ENCODE results near the gene SPTBN1.

Gene SPTBN1

DNA sequence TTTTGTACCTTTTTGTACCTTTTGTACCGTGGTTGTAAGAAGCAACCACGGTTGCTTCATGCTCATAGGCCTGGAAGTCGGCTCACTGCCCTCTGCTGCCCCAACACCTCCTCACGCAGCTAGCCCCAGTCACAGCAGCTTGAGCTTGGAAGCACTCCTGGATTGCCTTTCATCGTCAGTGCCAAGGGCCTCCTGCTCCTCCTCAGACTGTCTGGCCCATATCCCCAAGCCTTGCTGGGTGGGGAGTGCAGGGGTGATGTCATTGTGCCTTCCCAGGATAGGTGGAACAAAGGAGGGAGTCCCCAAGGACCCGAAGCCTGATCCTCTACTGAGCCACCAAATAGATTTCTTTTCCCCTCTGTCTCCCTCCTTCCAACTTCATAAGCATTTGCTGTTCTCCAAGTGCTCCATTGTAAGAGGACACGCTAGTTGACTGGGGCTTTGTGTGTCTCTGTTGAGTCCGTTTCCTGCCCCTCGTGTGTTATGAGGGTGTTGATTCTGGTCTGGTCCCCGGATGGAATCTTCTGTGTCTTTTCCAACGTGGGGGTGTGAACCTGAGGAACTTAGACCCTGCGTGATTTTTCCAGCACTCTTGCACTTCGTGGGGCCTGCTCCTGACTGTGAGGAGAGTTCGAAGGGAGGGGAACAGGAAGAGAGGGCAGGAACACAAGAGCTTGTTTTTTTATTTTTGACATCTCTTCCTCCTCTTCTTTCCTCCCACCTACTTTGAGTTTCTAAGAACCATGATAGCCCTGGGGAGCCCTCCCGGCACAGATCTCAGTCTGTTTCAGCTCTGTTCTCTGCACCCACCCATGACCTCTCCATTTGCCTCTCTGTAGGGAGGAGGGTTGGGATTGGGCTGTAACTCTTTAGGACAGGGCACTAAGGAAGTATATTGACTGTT is 140.1 kb downstream of the SPTBN1 start:
- Histone ChIP-seq H3K4me2 (ENCODE audit: low read length) (no peak overlapping the region), H4K91ac (ENCODE audit: low read depth, low read length) (no peak overlapping the region), H2AK5ac (ENCODE audit: low read length) (no peak overlapping the region), H2BK120ac (ENCODE audit: insufficient read depth, low read length, poor library complexity) (no peak overlapping the region), H2BK5ac (ENCODE audit: low read depth, low read length, poor library complexity) (no peak overlapping the region), H2BK12ac (ENCODE audit: low read length) (no peak overlapping the region), H3K27ac (ENCODE audit: low read depth, low read length) (no peak overlapping the region), H3K4me1 (ENCODE audit: control insufficient read depth in 1 of 2, insufficient read depth in 2 of 2, low read length in 2 of 2) (peaks cover 2% of the 10 kb centered on the region in 2 experiments), H3K79me2 (ENCODE audit: control insufficient read depth, insufficient read depth, low read length, poor library complexity) (peaks cover 4% of the 10 kb centered on the region), H3K14ac (ENCODE audit: low read length) (no peak overlapping the region), H3K27me3 (ENCODE audit: insufficient read depth, low read length) (no peaks in the 10 kb centered on the region), H3K36me3 (ENCODE audit: control insufficient read depth in 1 of 2, insufficient read depth in 2 of 2, low read length in 2 of 2) (peaks cover 6 to 20% of the 10 kb centered on the region in 2 experiments), H3K4ac (ENCODE audit: low read depth, low read length) (peak overlapping the region; percentile 22), H3K23ac (ENCODE audit: low read length) (no peak overlapping the region), H3K18ac (ENCODE audit: low read length) (peak overlapping the region; percentile 21), H3K79me1 (ENCODE audit: low read length) (no peaks in the 10 kb centered on the region), H2AFZ (ENCODE audit: insufficient read depth, low read length, poor library complexity) (no peak overlapping the region), H3K9ac (ENCODE audit: low read length) (no peak overlapping the region), H4K12ac (ENCODE audit: low read depth, low read length) (no peak overlapping the region), H4K8ac (ENCODE audit: low read depth, low read length) (no peak overlapping the region), H3K4me3 (ENCODE audit: low read depth, low read length) (no peak overlapping the region), H3K9me3 (ENCODE audit: insufficient read depth, low read depth, low read length) (peaks cover 2% of the 10 kb centered on the region)
- WGBS (ENCODE audit: extremely low coverage, insufficient coverage, insufficient read length), result no CpG with 5 or more reads among the region's 15 CpGs
- no peak for DNase-seq

DNA sequence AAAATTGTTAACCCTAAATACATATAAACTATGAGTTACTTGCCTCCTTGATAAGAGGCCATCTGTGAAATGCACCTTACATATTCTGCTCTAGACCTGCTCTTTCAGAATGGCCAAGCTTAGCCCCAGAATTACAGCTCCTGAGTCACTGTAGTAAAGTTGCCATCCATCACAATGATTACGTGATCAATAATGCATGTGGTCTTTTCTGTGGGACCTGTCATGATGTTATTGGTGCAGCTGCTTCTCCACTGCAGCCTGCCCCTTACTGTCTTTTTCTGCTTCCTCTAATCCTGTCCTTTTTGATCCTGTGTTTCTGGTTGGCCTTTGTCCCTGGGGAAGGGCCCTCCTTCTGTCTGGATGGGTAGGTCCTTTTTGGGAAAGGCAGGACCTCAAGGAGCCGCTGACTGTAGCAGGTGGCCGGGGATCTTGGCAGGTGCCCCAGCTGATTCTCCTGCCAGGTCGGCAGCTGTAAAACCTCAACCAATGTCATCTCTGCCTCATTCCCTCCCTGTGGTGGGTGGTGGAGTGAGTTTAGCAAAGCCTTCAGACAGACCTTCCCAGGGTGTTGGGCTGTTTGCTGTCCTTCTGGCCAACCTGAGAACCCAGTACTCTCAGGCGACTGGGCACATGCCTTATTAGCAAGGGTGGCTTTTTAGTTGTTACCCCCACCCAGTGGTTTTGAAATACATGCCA is 141.2 kb downstream of the SPTBN1 start:
- Histone ChIP-seq H3K36me3 (ENCODE audit: control insufficient read depth in 1 of 2, insufficient read depth in 2 of 2, low read length in 2 of 2) (peaks cover 6 to 21% of the 10 kb centered on the region in 2 experiments), H4K91ac (ENCODE audit: low read depth, low read length) (no peak overlapping the region), H2AFZ (ENCODE audit: insufficient read depth, low read length, poor library complexity) (no peak overlapping the region), H3K27me3 (ENCODE audit: insufficient read depth, low read length) (no peaks in the 10 kb centered on the region), H3K79me2 (ENCODE audit: control insufficient read depth, insufficient read depth, low read length, poor library complexity) (peaks cover 4% of the 10 kb centered on the region), H3K23ac (ENCODE audit: low read length) (no peak overlapping the region), H3K4me3 (ENCODE audit: low read depth, low read length) (no peak overlapping the region), H3K4me2 (ENCODE audit: low read length) (no peak overlapping the region), H4K8ac (ENCODE audit: low read depth, low read length) (no peak overlapping the region), H2AK5ac (ENCODE audit: low read length) (no peak overlapping the region), H2BK120ac (ENCODE audit: insufficient read depth, low read length, poor library complexity) (no peak overlapping the region), H3K79me1 (ENCODE audit: low read length) (no peaks in the 10 kb centered on the region), H3K9me3 (ENCODE audit: insufficient read depth, low read depth, low read length) (peaks cover 2% of the 10 kb centered on the region), H2BK12ac (ENCODE audit: low read length) (no peak overlapping the region), H3K18ac (ENCODE audit: low read length) (no peak overlapping the region), H3K4me1 (ENCODE audit: control insufficient read depth in 1 of 2, insufficient read depth in 2 of 2, low read length in 2 of 2) (peaks cover 2% of the 10 kb centered on the region in 2 experiments), H4K12ac (ENCODE audit: low read depth, low read length) (no peak overlapping the region), H3K14ac (ENCODE audit: low read length) (no peak overlapping the region), H2BK5ac (ENCODE audit: low read depth, low read length, poor library complexity) (no peak overlapping the region), H3K27ac (ENCODE audit: low read depth, low read length) (no peak overlapping the region), H3K9ac (ENCODE audit: low read length) (no peak overlapping the region), H3K4ac (ENCODE audit: low read depth, low read length) (peak overlapping the region; percentile 13)
- no CpG with 5 or more reads among the region's 5 CpGs for WGBS (ENCODE audit: extremely low coverage, insufficient coverage, insufficient read length)
- no peak for DNase-seq

DNA sequence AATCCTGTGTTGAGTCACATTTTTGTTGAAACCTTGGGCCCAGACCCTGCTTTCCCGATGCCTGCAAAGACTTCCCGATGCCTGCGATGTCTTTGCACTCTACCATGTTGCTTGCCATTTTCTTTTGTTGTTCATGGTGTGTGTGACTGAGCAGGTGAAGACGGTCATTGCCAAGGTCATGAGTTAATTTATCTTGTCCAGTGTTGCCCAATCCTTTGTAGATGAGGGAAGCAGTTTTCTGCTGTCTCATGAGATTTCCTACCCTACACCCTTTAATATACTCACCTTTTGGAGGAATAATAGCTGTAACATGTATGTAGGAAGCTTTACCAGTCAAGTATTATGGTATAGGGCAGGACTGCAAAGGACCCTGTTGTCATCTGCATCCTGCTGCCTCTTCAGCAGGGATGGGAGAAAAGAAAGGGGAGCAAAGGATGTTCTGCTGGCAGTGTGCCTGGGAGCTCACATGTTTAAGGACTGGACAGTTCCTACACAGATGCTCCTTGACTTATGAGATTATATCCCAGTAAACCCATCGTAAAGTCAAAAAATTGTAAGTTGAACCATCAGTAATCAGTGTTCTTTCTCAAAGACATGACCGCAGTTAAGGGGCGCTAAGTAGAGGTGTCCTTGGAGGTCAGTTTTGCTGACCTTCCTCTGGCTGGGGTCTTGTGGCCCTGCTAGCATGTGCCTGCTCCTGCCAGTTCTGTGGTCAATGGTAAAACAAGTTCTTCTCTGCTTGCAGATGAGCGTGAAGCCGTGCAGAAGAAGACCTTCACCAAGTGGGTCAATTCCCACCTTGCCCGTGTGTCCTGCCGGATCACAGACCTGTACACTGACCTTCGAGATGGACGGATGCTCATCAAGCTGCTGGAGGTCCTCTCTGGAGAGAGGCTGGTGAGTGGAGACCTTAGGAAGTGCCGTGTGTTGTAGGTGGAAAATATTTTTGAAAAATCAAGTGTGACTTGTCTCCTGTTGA is 142.5 kb downstream of the SPTBN1 start:
- DNase-seq, result no peak

DNA sequence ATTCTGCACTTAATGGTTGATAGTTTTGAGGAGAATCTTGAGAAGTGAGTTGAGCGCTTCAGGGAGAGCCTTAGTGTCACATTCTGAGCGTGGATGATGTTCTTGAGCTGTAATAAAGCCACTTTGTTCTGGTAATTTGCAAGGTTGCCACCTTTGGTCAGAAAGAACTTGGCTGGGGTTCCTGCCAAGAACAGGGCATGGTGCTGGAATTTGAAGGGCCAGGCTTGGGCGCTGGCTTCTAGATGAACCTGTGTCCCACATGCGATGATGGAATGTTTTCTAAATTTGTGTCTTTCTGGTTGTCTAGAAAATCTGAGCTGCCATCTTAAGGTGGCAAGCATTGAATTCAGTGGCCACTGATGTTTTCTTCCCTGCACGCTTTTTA is 143.2 kb downstream of the SPTBN1 start:
- Histone ChIP-seq H4K91ac (ENCODE audit: low read depth, low read length) (no peak overlapping the region), H3K18ac (ENCODE audit: low read length) (no peak overlapping the region), H2AK5ac (ENCODE audit: low read length) (no peak overlapping the region), H4K8ac (ENCODE audit: low read depth, low read length) (no peak overlapping the region), H3K4ac (ENCODE audit: low read depth, low read length) (no peak overlapping the region), H3K4me1 (ENCODE audit: control insufficient read depth in 1 of 2, insufficient read depth in 2 of 2, low read length in 2 of 2) (peaks cover 5 to 6% of the 10 kb centered on the region in 2 experiments), H2BK5ac (ENCODE audit: low read depth, low read length, poor library complexity) (no peak overlapping the region), H2BK120ac (ENCODE audit: insufficient read depth, low read length, poor library complexity) (no peak overlapping the region), H2BK12ac (ENCODE audit: low read length) (no peak overlapping the region), H3K27me3 (ENCODE audit: insufficient read depth, low read length) (no peaks in the 10 kb centered on the region), H2AFZ (ENCODE audit: insufficient read depth, low read length, poor library complexity) (no peak overlapping the region), H3K4me2 (ENCODE audit: low read length) (no peak overlapping the region), H3K36me3 (ENCODE audit: control insufficient read depth in 1 of 2, insufficient read depth in 2 of 2, low read length in 2 of 2) (peaks cover 6 to 21% of the 10 kb centered on the region in 2 experiments), H3K27ac (ENCODE audit: low read depth, low read length) (no peak overlapping the region), H3K79me2 (ENCODE audit: control insufficient read depth, insufficient read depth, low read length, poor library complexity) (peaks cover 5% of the 10 kb centered on the region), H3K9me3 (ENCODE audit: insufficient read depth, low read depth, low read length) (peaks cover 2% of the 10 kb centered on the region), H3K4me3 (ENCODE audit: low read depth, low read length) (no peak overlapping the region), H3K23ac (ENCODE audit: low read length) (no peak overlapping the region), H3K14ac (ENCODE audit: low read length) (no peak overlapping the region), H4K12ac (ENCODE audit: low read depth, low read length) (no peak overlapping the region), H3K79me1 (ENCODE audit: low read length) (no peaks in the 10 kb centered on the region), H3K9ac (ENCODE audit: low read length) (no peak overlapping the region)
- no CpG with 5 or more reads among the region's 5 CpGs for WGBS (ENCODE audit: extremely low coverage, insufficient coverage, insufficient read length)
- DNase-seq, result no peak

More for the DNA sequence above, 142.5 kb downstream of the SPTBN1 start:
- H2AK5ac ChIP-seq (ENCODE audit: low read length), result no peak overlapping the region
- H3K79me2 ChIP-seq (ENCODE audit: control insufficient read depth, insufficient read depth, low read length, poor library complexity), result peaks cover 5% of the 10 kb centered on the region
- no peak overlapping the region for H3K18ac ChIP-seq (ENCODE audit: low read length)
- peaks cover 2% of the 10 kb centered on the region in 2 experiments for H3K4me1 ChIP-seq (ENCODE audit: control insufficient read depth in 1 of 2, insufficient read depth in 2 of 2, low read length in 2 of 2)
- no CpG with 5 or more reads among the region's 14 CpGs for WGBS (ENCODE audit: extremely low coverage, insufficient coverage, insufficient read length)
- H3K9ac ChIP-seq (ENCODE audit: low read length), result no peak overlapping the region
- H2BK12ac ChIP-seq (ENCODE audit: low read length), result no peak overlapping the region
- H4K12ac ChIP-seq (ENCODE audit: low read depth, low read length), result no peak overlapping the region
- H4K91ac ChIP-seq (ENCODE audit: low read depth, low read length), result no peak overlapping the region
- no peak overlapping the region for H3K27ac ChIP-seq (ENCODE audit: low read depth, low read length)
- H3K79me1 ChIP-seq (ENCODE audit: low read length), result no peaks in the 10 kb centered on the region
- H3K4me2 ChIP-seq (ENCODE audit: low read length), result no peak overlapping the region
- no peak overlapping the region for H4K8ac ChIP-seq (ENCODE audit: low read depth, low read length)
- no peak overlapping the region for H2BK5ac ChIP-seq (ENCODE audit: low read depth, low read length, poor library complexity)
- peaks cover 2% of the 10 kb centered on the region for H3K9me3 ChIP-seq (ENCODE audit: insufficient read depth, low read depth, low read length)
- H2AFZ ChIP-seq (ENCODE audit: insufficient read depth, low read length, poor library complexity), result no peak overlapping the region
- no peak overlapping the region for H3K23ac ChIP-seq (ENCODE audit: low read length)
- peaks cover 6 to 21% of the 10 kb centered on the region in 2 experiments for H3K36me3 ChIP-seq (ENCODE audit: control insufficient read depth in 1 of 2, insufficient read depth in 2 of 2, low read length in 2 of 2)
- H3K4ac ChIP-seq (ENCODE audit: low read depth, low read length), result no peak overlapping the region
- no peak overlapping the region for H3K14ac ChIP-seq (ENCODE audit: low read length)
- H2BK120ac ChIP-seq (ENCODE audit: insufficient read depth, low read length, poor library complexity), result no peak overlapping the region
- no peaks in the 10 kb centered on the region for H3K27me3 ChIP-seq (ENCODE audit: insufficient read depth, low read length)
- no peak overlapping the region for H3K4me3 ChIP-seq (ENCODE audit: low read depth, low read length)
